ENCODE results near the gene MAMDC4.

- TF ChIP-seq CTCF (IDR thresholded peaks at IDR 0.05) (no peak), POLR2A (IDR thresholded peaks at IDR 0.05) (no peak)
Observed at GRCh38 chr9:136827794-136828473, 24.2 kb upstream of the MAMDC4 start.

All from body of pancreas (tissue), 4 donors.